Spleen (tissue), 11 donors: ENCODE results near the gene RAD51B. TPM values are rescaled to one million over a fixed set of nuclear protein-coding genes. Genes with fewer than 3 reads are reported as not detected.

ENCODE experiments used
- DNase-seq: peaks from one replicate; pipeline ENCODE4 v3.0.0-alpha.2; 2020
- H3K27ac ChIP-seq, 8 donors: fragments of 200-600 bp; sonication (generic) in 7 of 8; 1 replicate in 4 of 8; 2 replicates in 4 of 8; pipeline versions ENCODE4 v1.5.0 to v1.8.0; 2016 to 2021; ENCODE audit warnings: inconsistent platforms in 4 of 8, mild to moderate bottlenecking in 4 of 8, moderate library complexity in 1 of 8
- H3K27me3 ChIP-seq, 7 donors: fragments of 200-600 bp; sonication (generic) in 6 of 7; replicated peaks in 1 of 7; 1 replicate in 4 of 7; 2 replicates in 3 of 7; pipeline versions ENCODE4 v1.5.0 to v1.8.0; 2016 to 2021; ENCODE audit warnings: inconsistent platforms in 3 of 7, mild to moderate bottlenecking in 1 of 7
- H3K36me3 ChIP-seq, 6 donors: fragments of 200-600 bp; sonication (generic) in 5 of 6; 1 replicate in 4 of 6; 2 replicates in 2 of 6; pipeline versions ENCODE4 v1.5.0 to v1.8.0; 2016 to 2021; ENCODE audit warnings: inconsistent platforms in 2 of 6
- H3K4me1 ChIP-seq, 6 donors: fragments of 200-600 bp; sonication (generic) in 5 of 6; 1 replicate in 3 of 6; 2 replicates in 3 of 6; pipeline versions ENCODE4 v1.5.0 to v1.8.0; 2016 to 2021; ENCODE audit warnings: inconsistent platforms in 3 of 6
- H3K4me3 ChIP-seq, 8 donors: fragments of 200-600 bp; sonication (generic) in 7 of 8; 1 replicate in 4 of 8; 2 replicates in 4 of 8; pipeline versions ENCODE4 v1.5.0 to v1.8.0; 2016 to 2021; ENCODE audit warnings: inconsistent platforms in 4 of 8, mild to moderate bottlenecking in 4 of 8, moderate library complexity in 2 of 8
- H3K9me3 ChIP-seq, 8 donors: fragments of 200-600 bp; sonication (generic) in 7 of 8; 1 replicate in 4 of 8; 2 replicates in 4 of 8; pipeline versions ENCODE4 v1.5.0 to v1.8.0; 2016 to 2021; ENCODE audit warnings: inconsistent platforms in 4 of 8
- CTCF ChIP-seq, 11 experiments: fragments of 200-600 bp in 7 of 11; fragments of 450-650 bp in 4 of 11; sonication (generic) in 4 of 11; IDR thresholded peaks in 8 of 11; conservative IDR thresholded peaks in 3 of 11; 1 replicate in 7 of 11; 2 replicates in 4 of 11; pipeline versions ENCODE4 v1.4.0 to v1.8.0; 2016 to 2021; ENCODE audit warnings: antibody characterized with exemption in 11 of 11, inconsistent platforms in 4 of 11, mild to moderate bottlenecking in 1 of 11
- POLR2A ChIP-seq, 3 donors: fragments of 450-650 bp; IDR thresholded peaks; one replicate each; pipeline ENCODE4 v1.5.1; 2017; ENCODE audit warnings: antibody characterized with exemption in 3 of 3, mild to moderate bottlenecking in 1 of 3
- POLR2AphosphoS5 ChIP-seq, 3 donors: sonication (generic); formaldehyde crosslinking; IDR thresholded peaks; one replicate each; pipeline ENCODE4 v1.5.1; 2017; ENCODE audit warnings: antibody characterized with exemption in 3 of 3
- WGBS, 5 donors: extraction: QIAGEN DNeasy Blood & Tissue Kit in 3 of 5; methylation state at CpG; one replicate each; pipeline versions ENCODE4 v1.1.5 to v1.1.7; 2013 to 2018; 5-methylcytosine and 5-hydroxymethylcytosine counted together
- intact Hi-C: fragments of 100-400 bp; cut with DNase I; formaldehyde crosslinking; loops from one replicate; pipeline ENCODE4 v1.15.0; 2023; ENCODE audit warnings: low total_unique reads
- polyA plus RNA-seq, 3 donors: library from polyadenylated mRNA; stranded (reverse); fragments of 200-250 nt; gene quantifications; one replicate each; pipeline ENCODE4 v1.2.1, GENCODE V29; 2013
- total RNA-seq, 7 donors: library from RNA; depleted of rRNA in 3 of 7; stranded (reverse); fragments of >200 nt in 3 of 7; fragmentation: NEBNext Ultra II Directional in 4 of 7; extraction: Animal tissue kit (Norgen Biotek cat#: 25700) in 4 of 7; gene quantifications; one replicate each; pipeline versions ENCODE4 v1.1.0 to v1.2.1, GENCODE V29; 2016 to 2021
- donor health status: healthy with polysubstance abuse.
- donor health status: DM: no; HTN: no; CAD: no; lungs with moderate emphysema.
- donor health status: DM: no; HTN: no; CAD: no.
- donor health status: Bipolar disorder and iron deficiency.
- donor health status: healthy.
- donor health status: DM: no; HTN: no; CAD: no.
- donor health status: DM: yes; HTN: yes; CAD: no.

RAD51B gene
- total and polyA plus RNA-seq, 10 donors, result 4.2 to 43.7 (median 29.8) TPM

- Histone ChIP-seq H3K27me3 (no peaks in the 10 kb centered on the region), H3K4me3 (no peak overlapping the region), H3K4me1 (peaks cover 7 to 61% (median 38%) of the 10 kb centered on the region in 6 donors), H3K27ac (peak overlapping the region in 1 of 8 donors; percentile 60), H3K9me3 (no peaks in the 10 kb centered on the region), H3K36me3 (no peaks in the 10 kb centered on the region)
- intact Hi-C loops, result no loop called here
- no peak for TF ChIP-seq POLR2AphosphoS5 (IDR thresholded peaks at IDR 0.05)
- 93 to 100% (median 95%) methylated on average over 1 of the region's 1 CpG for WGBS, 5 donors
- no peak for DNase-seq
These were observed 538.9 kb downstream of the RAD51B start for GRCh38 chr14:68358500-68358899.

GRCh38 chr14:68359022-68359836 is 539.6 kb downstream of the RAD51B start:
- 63 to 70% (median 67%) methylated on average over 12 of the region's 12 CpGs for WGBS, 5 donors
- intact Hi-C loops, result no loop called here
- no peak overlapping the region for H3K4me3 ChIP-seq
- H3K27me3 ChIP-seq, result no peaks in the 10 kb centered on the region
- no peaks in the 10 kb centered on the region for H3K36me3 ChIP-seq
- peak overlapping the region in 7 of 8 donors; percentile 41 to 85 (median 65) for H3K27ac ChIP-seq
- peaks cover 7 to 68% (median 43%) of the 10 kb centered on the region in 6 donors for H3K4me1 ChIP-seq
- no peak for TF ChIP-seq POLR2AphosphoS5 (IDR thresholded peaks at IDR 0.05)
- TF ChIP-seq CTCF (IDR thresholded peaks at IDR 0.05 in 8 of 11, conservative IDR thresholded peaks at IDR 0.05 in 3 of 11), result no peak
- TF ChIP-seq POLR2A (IDR thresholded peaks at IDR 0.05), result no peak
- H3K9me3 ChIP-seq, result no peaks in the 10 kb centered on the region
- no peak for DNase-seq

DNA sequence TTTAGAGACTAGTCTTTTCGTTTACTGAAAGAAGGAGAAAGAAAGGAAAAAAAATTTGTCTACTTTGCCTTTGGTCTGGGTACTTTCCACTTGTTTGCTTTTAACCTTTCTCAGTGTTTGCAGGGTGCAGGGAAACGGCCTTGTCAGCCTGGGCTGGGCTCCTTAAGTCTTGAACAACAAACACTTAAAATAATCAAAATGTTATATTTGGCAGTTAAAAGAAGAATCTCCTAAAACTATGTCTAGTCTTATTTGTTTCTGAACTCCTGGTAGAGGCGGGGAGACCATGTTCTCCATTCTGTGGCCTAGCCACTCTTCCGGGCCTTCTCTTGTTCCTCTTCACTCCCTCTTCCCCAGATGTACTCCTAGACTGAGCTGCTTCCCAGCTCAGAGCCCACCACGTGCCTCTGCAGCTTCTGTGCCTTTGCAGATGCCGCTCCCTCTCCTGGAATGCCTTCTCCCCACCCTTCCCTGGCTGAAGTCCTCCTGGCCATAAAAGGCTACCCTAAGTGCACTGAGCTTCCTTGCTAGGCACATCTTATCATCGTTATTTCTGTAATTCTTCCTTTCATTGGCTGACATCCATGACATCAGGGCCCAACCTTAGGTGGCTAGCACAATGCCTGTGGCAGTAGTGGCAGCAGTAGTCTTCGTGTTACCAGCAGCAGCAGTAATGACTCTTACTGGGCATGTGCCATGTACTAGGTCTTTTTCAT is 540.4 kb downstream of the RAD51B start:
- H3K27ac ChIP-seq, result peak overlapping the region; percentile 28 to 85 (median 62)
- H3K9me3 ChIP-seq, result no peaks in the 10 kb centered on the region
- peaks cover 7 to 76% (median 44%) of the 10 kb centered on the region in 6 donors for H3K4me1 ChIP-seq
- H3K4me3 ChIP-seq, result no peak overlapping the region
- no peaks in the 10 kb centered on the region for H3K36me3 ChIP-seq
- DNase-seq, result no peak
- intact Hi-C loops, result loop anchor here (10.0 kb wide), 1 partner anchor 95 kb away; no protein-coding TSS in a partner anchor
- no peak for TF ChIP-seq POLR2A (IDR thresholded peaks at IDR 0.05)
- no peak for TF ChIP-seq CTCF (IDR thresholded peaks at IDR 0.05 in 8 of 11, conservative IDR thresholded peaks at IDR 0.05 in 3 of 11)
- no peaks in the 10 kb centered on the region for H3K27me3 ChIP-seq
- 51 to 71% (median 57%) methylated on average over 8 of the region's 8 CpGs for WGBS, 5 donors

GRCh38 chr14:68361231-68361630 is 541.7 kb downstream of the RAD51B start:
- intact Hi-C loops, result loop anchor here (10.0 kb wide), 1 partner anchor 96 kb away; no protein-coding TSS in a partner anchor
- no peak for DNase-seq
- H3K27me3 ChIP-seq, result no peaks in the 10 kb centered on the region
- H3K4me1 ChIP-seq, result peaks cover 7 to 84% (median 45%) of the 10 kb centered on the region in 6 donors
- H3K4me3 ChIP-seq, result no peak overlapping the region
- 66 to 84% (median 75%) methylated on average over 2 of the region's 2 CpGs for WGBS, 5 donors
- H3K27ac ChIP-seq, result peak overlapping the region in 6 of 8 donors; percentile 17 to 85 (median 62)
- no peaks in the 10 kb centered on the region for H3K9me3 ChIP-seq
- no peaks in the 10 kb centered on the region for H3K36me3 ChIP-seq
- TF ChIP-seq POLR2A (IDR thresholded peaks at IDR 0.05) (no peak), CTCF (IDR thresholded peaks at IDR 0.05 in 8 of 11, conservative IDR thresholded peaks at IDR 0.05 in 3 of 11) (no peak), POLR2AphosphoS5 (IDR thresholded peaks at IDR 0.05) (no peak)
